ENCODE measurements around the gene CNKSR3.

The CNKSR3 gene

DNA sequence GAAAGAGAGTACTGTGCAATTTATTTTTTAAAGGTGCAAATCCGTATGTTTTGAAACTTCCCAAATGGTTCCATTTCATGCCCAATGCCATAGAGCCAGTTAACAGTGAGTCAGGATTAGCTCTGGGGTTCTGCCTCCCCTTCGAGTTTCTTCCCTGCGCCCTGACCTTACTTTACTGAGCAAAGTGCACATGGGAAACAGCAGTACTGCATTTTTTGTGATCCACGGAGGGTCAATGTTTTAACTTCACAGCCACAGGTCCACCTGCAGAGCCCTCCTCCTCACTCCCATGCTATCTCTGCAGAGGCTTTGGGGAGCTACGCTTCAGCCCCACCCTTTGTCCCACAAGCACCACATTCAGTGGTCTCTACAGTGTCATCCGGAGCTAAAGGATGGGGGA lies 44.0 kb upstream of the CNKSR3 start:
- Histone ChIP-seq H3K23ac (ENCODE audit: low read depth, low read length, poor library complexity) (no peak overlapping the region), H2BK12ac (ENCODE audit: low read length) (no peak overlapping the region)
- no CpG with 5 or more reads among the region's 6 CpGs for WGBS, 2 donors (ENCODE audit: extremely low coverage in 2 of 2, insufficient read length in 2 of 2, insufficient replicate concordance in 1 of 2)

DNA sequence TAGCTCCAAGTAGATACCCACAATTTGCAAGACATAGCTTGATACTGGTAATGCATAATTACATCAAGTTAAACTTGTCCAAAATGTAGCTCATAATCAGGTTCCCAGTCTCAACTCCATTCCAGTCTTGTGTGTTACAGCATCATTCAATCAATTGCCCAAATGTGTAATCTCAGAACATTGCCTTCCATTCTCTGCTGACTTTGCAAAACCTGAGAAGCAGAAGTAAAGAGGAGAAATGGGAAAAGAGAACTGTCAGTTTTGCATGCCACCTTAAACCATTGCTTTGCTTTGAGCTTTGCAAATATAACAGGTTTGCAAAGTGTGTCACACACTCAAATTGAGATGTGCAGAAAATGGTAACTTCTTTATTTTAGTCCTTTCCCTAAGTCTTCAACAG lies 40.3 kb upstream of the CNKSR3 start:
- H3K27me3 ChIP-seq (ENCODE audit: control insufficient read depth in 3 of 3, insufficient read depth in 3 of 3, low read depth in 1 of 3, low read length in 3 of 3) = peaks cover 0 to 2% (median 0%) of the 10 kb centered on the region in 3 experiments
- no peak overlapping the region for H3K4ac ChIP-seq (ENCODE audit: low read length)
- no peak overlapping the region for H2BK120ac ChIP-seq (ENCODE audit: low read depth, low read length)
- H2AK5ac ChIP-seq (ENCODE audit: low read depth, low read length) = no peak overlapping the region
- H3K23ac ChIP-seq (ENCODE audit: low read depth, low read length, poor library complexity) = no peak overlapping the region
- H3K4me2 ChIP-seq (ENCODE audit: insufficient read depth, low read length, poor library complexity, severe bottlenecking) = no peak overlapping the region
- no peak overlapping the region for H3K27ac ChIP-seq (replicated peaks; ENCODE audit: low read length)
- H2BK5ac ChIP-seq (ENCODE audit: low read length) = no peak overlapping the region
- H2BK12ac ChIP-seq (ENCODE audit: low read length) = no peak overlapping the region
- H3K4me1 ChIP-seq (ENCODE audit: control insufficient read depth in 2 of 2, insufficient read depth in 1 of 2, low read depth in 1 of 2, low read length in 2 of 2) = peaks cover 0 to 6% of the 10 kb centered on the region in 2 donors
- H3K4me3 ChIP-seq (ENCODE audit: low read length in 2 of 2) = no peak overlapping the region
- no peak overlapping the region for H3K18ac ChIP-seq (ENCODE audit: low read length)
- H2AFZ ChIP-seq (ENCODE audit: low read length) = no peak overlapping the region
- no peaks in the 10 kb centered on the region for H3K36me3 ChIP-seq (replicated peaks in 1 of 2; ENCODE audit: control insufficient read depth in 2 of 2, insufficient read depth in 2 of 2, low read length in 2 of 2)
- no peak overlapping the region for H2BK15ac ChIP-seq (ENCODE audit: low read length)
- no peak overlapping the region for H3K9ac ChIP-seq (ENCODE audit: low read depth, low read length, poor library complexity)
- H4K91ac ChIP-seq (ENCODE audit: low read depth, low read length, poor library complexity) = no peak overlapping the region
- H4K8ac ChIP-seq (ENCODE audit: low read depth, low read length) = no peak overlapping the region
- no peaks in the 10 kb centered on the region for H3K79me1 ChIP-seq (ENCODE audit: low read depth, low read length)
- peaks cover 0 to 3% of the 10 kb centered on the region in 2 donors for H3K9me3 ChIP-seq (replicated peaks in 1 of 2; ENCODE audit: control insufficient read depth in 2 of 2, insufficient read depth in 1 of 2, low read depth in 1 of 2, low read length in 2 of 2)
- DNase-seq (ENCODE audit: low spot score) = no peak
- no peak overlapping the region for H3K14ac ChIP-seq (ENCODE audit: low read length)

More for the DNA sequence above, 44.0 kb upstream of the CNKSR3 start:
- H4K91ac ChIP-seq (ENCODE audit: low read depth, low read length, poor library complexity) = no peak overlapping the region
- H3K36me3 ChIP-seq (replicated peaks in 1 of 2; ENCODE audit: control insufficient read depth in 2 of 2, insufficient read depth in 2 of 2, low read length in 2 of 2) = no peaks in the 10 kb centered on the region
- no peak overlapping the region for H2BK120ac ChIP-seq (ENCODE audit: low read depth, low read length)
- no peak overlapping the region for H3K4ac ChIP-seq (ENCODE audit: low read length)
- H3K79me1 ChIP-seq (ENCODE audit: low read depth, low read length) = no peaks in the 10 kb centered on the region
- H3K27me3 ChIP-seq (ENCODE audit: control insufficient read depth in 3 of 3, insufficient read depth in 3 of 3, low read depth in 1 of 3, low read length in 3 of 3) = no peaks in the 10 kb centered on the region
- H3K4me2 ChIP-seq (ENCODE audit: insufficient read depth, low read length, poor library complexity, severe bottlenecking) = no peak overlapping the region
- no peak overlapping the region for H2BK5ac ChIP-seq (ENCODE audit: low read length)
- no peak overlapping the region for H3K9ac ChIP-seq (ENCODE audit: low read depth, low read length, poor library complexity)
- H2AK5ac ChIP-seq (ENCODE audit: low read depth, low read length) = no peak overlapping the region
- H3K4me3 ChIP-seq (ENCODE audit: low read length in 2 of 2) = no peak overlapping the region
- H3K14ac ChIP-seq (ENCODE audit: low read length) = no peak overlapping the region
- DNase-seq (ENCODE audit: low spot score) = no peak
- H3K27ac ChIP-seq (replicated peaks; ENCODE audit: low read length) = no peak overlapping the region
- no peak overlapping the region for H2BK15ac ChIP-seq (ENCODE audit: low read length)
- H2AFZ ChIP-seq (ENCODE audit: low read length) = no peak overlapping the region
- no peak overlapping the region for H3K18ac ChIP-seq (ENCODE audit: low read length)
- H3K4me1 ChIP-seq (ENCODE audit: control insufficient read depth in 2 of 2, insufficient read depth in 1 of 2, low read depth in 1 of 2, low read length in 2 of 2) = peaks cover 0 to 6% of the 10 kb centered on the region in 2 donors
- H4K8ac ChIP-seq (ENCODE audit: low read depth, low read length) = no peak overlapping the region
- peaks cover 0 to 3% of the 10 kb centered on the region in 2 donors for H3K9me3 ChIP-seq (replicated peaks in 1 of 2; ENCODE audit: control insufficient read depth in 2 of 2, insufficient read depth in 1 of 2, low read depth in 1 of 2, low read length in 2 of 2)

DNA sequence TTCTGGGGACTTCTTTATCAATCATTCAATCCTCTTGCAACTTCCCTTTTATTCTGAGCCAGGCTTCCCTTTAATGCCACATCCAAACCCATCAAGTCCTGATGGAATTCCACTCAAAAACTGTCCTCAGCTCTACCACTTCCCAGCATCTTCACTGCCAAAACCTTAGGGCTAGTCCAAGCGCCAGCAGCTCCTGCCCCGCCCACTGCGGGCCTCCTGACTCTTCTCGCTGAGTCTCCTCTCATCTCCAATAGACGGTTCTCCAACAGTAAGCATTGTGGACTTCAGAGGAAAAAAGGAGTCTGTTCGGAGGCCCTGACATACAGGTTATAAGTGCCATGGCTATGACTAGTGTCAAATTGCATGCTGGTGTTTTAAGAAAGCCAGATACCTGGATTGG lies 38.7 kb upstream of the CNKSR3 start:
- Histone ChIP-seq H3K14ac (ENCODE audit: low read length) (no peak overlapping the region), H2BK12ac (ENCODE audit: low read length) (no peak overlapping the region), H3K79me1 (ENCODE audit: low read depth, low read length) (no peaks in the 10 kb centered on the region), H3K4me1 (ENCODE audit: control insufficient read depth in 2 of 2, insufficient read depth in 1 of 2, low read depth in 1 of 2, low read length in 2 of 2) (peaks cover 0 to 2% of the 10 kb centered on the region in 2 donors), H3K27ac (replicated peaks; ENCODE audit: low read length) (no peak overlapping the region), H3K4me2 (ENCODE audit: insufficient read depth, low read length, poor library complexity, severe bottlenecking) (no peak overlapping the region), H3K18ac (ENCODE audit: low read length) (no peak overlapping the region), H3K9ac (ENCODE audit: low read depth, low read length, poor library complexity) (no peak overlapping the region), H3K9me3 (replicated peaks in 1 of 2; ENCODE audit: control insufficient read depth in 2 of 2, insufficient read depth in 1 of 2, low read depth in 1 of 2, low read length in 2 of 2) (no peaks in the 10 kb centered on the region), H2AK5ac (ENCODE audit: low read depth, low read length) (no peak overlapping the region), H3K23ac (ENCODE audit: low read depth, low read length, poor library complexity) (no peak overlapping the region), H3K36me3 (replicated peaks in 1 of 2; ENCODE audit: control insufficient read depth in 2 of 2, insufficient read depth in 2 of 2, low read length in 2 of 2) (no peaks in the 10 kb centered on the region), H3K27me3 (ENCODE audit: control insufficient read depth in 3 of 3, insufficient read depth in 3 of 3, low read depth in 1 of 3, low read length in 3 of 3) (peaks cover 0 to 2% (median 0%) of the 10 kb centered on the region in 3 experiments), H2AFZ (ENCODE audit: low read length) (no peak overlapping the region), H4K91ac (ENCODE audit: low read depth, low read length, poor library complexity) (no peak overlapping the region), H4K8ac (ENCODE audit: low read depth, low read length) (no peak overlapping the region), H2BK120ac (ENCODE audit: low read depth, low read length) (no peak overlapping the region), H2BK15ac (ENCODE audit: low read length) (no peak overlapping the region), H3K4me3 (ENCODE audit: low read length in 2 of 2) (no peak overlapping the region), H2BK5ac (ENCODE audit: low read length) (no peak overlapping the region), H3K4ac (ENCODE audit: low read length) (no peak overlapping the region)
- no CpG with 5 or more reads among the region's 6 CpGs for WGBS, 2 donors (ENCODE audit: extremely low coverage in 2 of 2, insufficient read length in 2 of 2, insufficient replicate concordance in 1 of 2)
- no peak for DNase-seq (ENCODE audit: low spot score)

DNA sequence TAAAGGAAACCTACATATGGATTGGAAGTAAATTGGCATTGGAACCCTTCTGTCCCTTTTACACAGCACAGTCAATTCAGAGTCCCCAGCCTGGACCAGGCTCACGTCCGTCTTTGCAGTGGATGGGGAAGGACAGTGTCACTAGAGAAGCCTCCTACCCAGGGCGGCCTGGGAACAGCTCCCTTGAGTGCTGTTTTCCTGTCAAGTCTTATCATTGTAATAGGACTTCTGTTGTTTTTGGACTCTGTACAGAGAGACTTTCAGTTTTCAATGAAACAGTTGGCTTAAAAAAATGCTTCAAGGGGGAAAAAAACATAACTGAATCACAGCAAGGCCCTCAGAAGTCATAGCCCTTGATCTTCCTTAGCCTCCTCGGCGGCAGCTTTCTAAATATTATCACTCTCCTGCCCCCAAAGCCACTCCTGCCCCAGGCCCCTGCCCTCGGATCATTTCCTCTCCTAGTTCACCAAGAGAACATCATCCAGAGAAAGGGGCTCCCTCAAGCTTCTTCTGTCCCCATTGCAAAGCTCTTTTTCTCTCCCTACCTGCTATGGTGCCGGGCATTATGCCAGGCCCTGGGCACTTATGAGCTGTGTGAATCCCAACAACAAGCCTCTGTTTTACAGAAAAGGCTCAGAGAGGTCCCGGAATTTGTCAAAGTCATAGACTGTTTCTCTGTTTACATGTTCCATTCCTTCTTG lies 37.8 kb upstream of the CNKSR3 start:
- no peak overlapping the region for H3K4me2 ChIP-seq (ENCODE audit: insufficient read depth, low read length, poor library complexity, severe bottlenecking)
- H2AK5ac ChIP-seq (ENCODE audit: low read depth, low read length) = no peak overlapping the region
- H3K4ac ChIP-seq (ENCODE audit: low read length) = no peak overlapping the region
- H3K4me3 ChIP-seq (ENCODE audit: low read length in 2 of 2) = no peak overlapping the region
- no peak overlapping the region for H2BK120ac ChIP-seq (ENCODE audit: low read depth, low read length)
- H3K14ac ChIP-seq (ENCODE audit: low read length) = no peak overlapping the region
- H3K18ac ChIP-seq (ENCODE audit: low read length) = no peak overlapping the region
- no peak overlapping the region for H2BK12ac ChIP-seq (ENCODE audit: low read length)
- WGBS, 2 donors (ENCODE audit: extremely low coverage in 2 of 2, insufficient read length in 2 of 2, insufficient replicate concordance in 1 of 2) = no CpG with 5 or more reads among the region's 8 CpGs
- no peak overlapping the region for H4K91ac ChIP-seq (ENCODE audit: low read depth, low read length, poor library complexity)
- H3K23ac ChIP-seq (ENCODE audit: low read depth, low read length, poor library complexity) = no peak overlapping the region
- H3K27ac ChIP-seq (replicated peaks; ENCODE audit: low read length) = no peak overlapping the region
- no peaks in the 10 kb centered on the region for H3K9me3 ChIP-seq (replicated peaks in 1 of 2; ENCODE audit: control insufficient read depth in 2 of 2, insufficient read depth in 1 of 2, low read depth in 1 of 2, low read length in 2 of 2)
- H3K27me3 ChIP-seq (ENCODE audit: control insufficient read depth in 3 of 3, insufficient read depth in 3 of 3, low read depth in 1 of 3, low read length in 3 of 3) = peaks cover 0 to 2% (median 0%) of the 10 kb centered on the region in 3 experiments
- no peak overlapping the region for H2AFZ ChIP-seq (ENCODE audit: low read length)
- no peaks in the 10 kb centered on the region for H3K79me1 ChIP-seq (ENCODE audit: low read depth, low read length)
- no peak for DNase-seq (ENCODE audit: low spot score)
- H3K36me3 ChIP-seq (replicated peaks in 1 of 2; ENCODE audit: control insufficient read depth in 2 of 2, insufficient read depth in 2 of 2, low read length in 2 of 2) = no peaks in the 10 kb centered on the region
- no peak overlapping the region for H2BK5ac ChIP-seq (ENCODE audit: low read length)
- H2BK15ac ChIP-seq (ENCODE audit: low read length) = no peak overlapping the region
- peaks cover 0 to 2% of the 10 kb centered on the region in 2 donors for H3K4me1 ChIP-seq (ENCODE audit: control insufficient read depth in 2 of 2, insufficient read depth in 1 of 2, low read depth in 1 of 2, low read length in 2 of 2)
- H3K9ac ChIP-seq (ENCODE audit: low read depth, low read length, poor library complexity) = no peak overlapping the region
- H4K8ac ChIP-seq (ENCODE audit: low read depth, low read length) = no peak overlapping the region
